Glutamatergic neuron (in vitro differentiated cells): Measurements from ENCODE around the gene PLCG2. TPM values are rescaled to one million over a fixed set of nuclear protein-coding genes. Genes with fewer than 3 reads are reported as not detected.
"Not testable (repeated sequence)": the region's sequence is repeated elsewhere in the genome, so short reads cannot be mapped to it uniquely, and the experiment has no call there.

Experiments used
- DNase-seq: peaks from one replicate; pipeline ENCODE4 v3.0.0; 2022
- H3K27ac Mint-ChIP-seq: one replicate; pipeline ENCODE4 v1.8.0; 2020; ENCODE audit warnings: mild to moderate bottlenecking, mixed read lengths, inconsistent platforms; ENCODE audit not compliant: unreplicated experiment
- H3K27me3 Mint-ChIP-seq: one replicate; pipeline ENCODE4 v1.8.0; 2020; ENCODE audit warnings: mild to moderate bottlenecking, moderate library complexity, mixed read lengths, inconsistent platforms; ENCODE audit not compliant: unreplicated experiment
- H3K36me3 Mint-ChIP-seq: one replicate; pipeline ENCODE4 v1.8.0; 2020; ENCODE audit warnings: mild to moderate bottlenecking, mixed read lengths, inconsistent platforms; ENCODE audit not compliant: unreplicated experiment
- H3K4me1 Mint-ChIP-seq: one replicate; pipeline ENCODE4 v1.8.0; 2020; ENCODE audit warnings: mild to moderate bottlenecking, low read depth, mixed read lengths, inconsistent platforms; ENCODE audit not compliant: unreplicated experiment
- H3K4me3 Mint-ChIP-seq: one replicate; pipeline ENCODE4 v1.8.0; 2020; ENCODE audit warnings: mild to moderate bottlenecking, mixed read lengths, inconsistent platforms; ENCODE audit not compliant: unreplicated experiment
- H3K9me3 Mint-ChIP-seq: one replicate; pipeline ENCODE4 v1.8.0; 2020; ENCODE audit warnings: mild to moderate bottlenecking, moderate library complexity, mixed read lengths, inconsistent platforms; ENCODE audit not compliant: unreplicated experiment
- CTCF ChIP-seq: fragments of 200-600 bp; sonication (generic); IDR thresholded peaks from one replicate; pipeline ENCODE4 v1.5.0; 2021; ENCODE audit not compliant: partially characterized antibody, unreplicated experiment
- total RNA-seq: library from RNA; stranded (reverse); fragmentation: NEBNext Ultra II Directional; extraction: Animal tissue kit (Norgen Biotek cat#: 25700); gene quantifications from one replicate; pipeline ENCODE4 v1.2.1, GENCODE V29; 2021; ENCODE audit not compliant: unreplicated experiment

PLCG2 gene
- total RNA-seq, 1 donor from 2014 or later: 0.49 TPM

- Mint-ChIP-seq H3K27ac (no peak overlapping the region), H3K4me3 (no peak overlapping the region), H3K9me3 (no peaks in the 10 kb centered on the region), H3K4me1 (peaks cover 3% of the 10 kb centered on the region), H3K36me3 (no peaks in the 10 kb centered on the region), H3K27me3 (no peaks in the 10 kb centered on the region)
- TF ChIP-seq CTCF: no peak
- no peak for DNase-seq
Observed at GRCh38 chr16:81929841-81930240, 150.8 kb downstream of the PLCG2 start.

- no peak overlapping the region for H3K4me3 Mint-ChIP-seq
- H3K27me3 Mint-ChIP-seq: no peaks in the 10 kb centered on the region
Observed at GRCh38 chr16:81931927-81932326, 152.8 kb downstream of the PLCG2 start.

GRCh38 chr16:81932668-81933067, 153.6 kb downstream of the PLCG2 start:
- Mint-ChIP-seq H3K27me3 (no peaks in the 10 kb centered on the region), H3K27ac (no peak overlapping the region), H3K4me1 (no peaks in the 10 kb centered on the region), H3K4me3 (no peak overlapping the region), H3K36me3 (no peaks in the 10 kb centered on the region), H3K9me3 (no peaks in the 10 kb centered on the region)
- DNase-seq: no peak
- TF ChIP-seq CTCF: no peak

More at GRCh38 chr16:81931927-81932326, 152.8 kb downstream of the PLCG2 start:
- Mint-ChIP-seq H3K27ac (no peak overlapping the region), H3K9me3 (no peaks in the 10 kb centered on the region), H3K4me1 (peaks cover 3% of the 10 kb centered on the region), H3K36me3 (no peaks in the 10 kb centered on the region)
- TF ChIP-seq CTCF: no peak
- no peak for DNase-seq

- DNase-seq: no peak
- no peak overlapping the region for H3K27ac Mint-ChIP-seq
- H3K4me1 Mint-ChIP-seq: no peaks in the 10 kb centered on the region
- no peaks in the 10 kb centered on the region for H3K27me3 Mint-ChIP-seq
- no peak for TF ChIP-seq CTCF
- H3K9me3 Mint-ChIP-seq: no peaks in the 10 kb centered on the region
- no peaks in the 10 kb centered on the region for H3K36me3 Mint-ChIP-seq
- H3K4me3 Mint-ChIP-seq: no peak overlapping the region
Observed at GRCh38 chr16:81933361-81933760, 154.3 kb downstream of the PLCG2 start.

GRCh38 chr16:81934711-81935110, 155.6 kb downstream of the PLCG2 start:
- H3K4me3 Mint-ChIP-seq, H3K9me3 Mint-ChIP-seq, H3K27ac Mint-ChIP-seq, H3K4me1 Mint-ChIP-seq, DNase-seq, H3K36me3 Mint-ChIP-seq, H3K27me3 Mint-ChIP-seq: not testable (repeated sequence)
